OCI-LY3 (cell line): ENCODE measurements around the gene N4BP2.

ENCODE experiments used
- H2AFZ ChIP-seq: fragments of 200-600, 300-600 bp; shearing (Covaris generic); 2 replicates; pipeline ENCODE4 v1.6.0; 2014; ENCODE audit warnings: antibody characterized with exemption, low read depth, low read length
- H3K27ac ChIP-seq: fragments of 200-600, 300-600 bp; sonication (generic); 2 replicates; pipeline ENCODE4 v1.5.1; 2014; ENCODE audit warnings: mild to moderate bottlenecking, low read length, moderate library complexity, mixed read lengths
- H3K27me3 ChIP-seq: fragments of 200-600, 300-600 bp; sonication (generic); 2 replicates; pipeline ENCODE4 v1.6.1; 2014; ENCODE audit warnings: low read depth, low read length, mixed read lengths
- H3K36me3 ChIP-seq: fragments of 200-600, 300-600 bp; sonication (generic); replicated peaks from 2 replicates; pipeline ENCODE3; 2014; ENCODE audit warnings: low read depth, low read length, mixed read lengths
- H3K4me1 ChIP-seq: fragments of 300-600, 200-600 bp; sonication (generic); 2 replicates; pipeline ENCODE4 v1.6.1; 2014; ENCODE audit warnings: low read length, mixed read lengths
- H3K4me2 ChIP-seq: fragments of 200-600, 300-600 bp; sonication (generic); 2 replicates; pipeline ENCODE4 v1.6.1; 2014; ENCODE audit warnings: low read length, mixed read lengths
- H3K4me3 ChIP-seq: fragments of 300-600, 200-600 bp; sonication (generic); 2 replicates; pipeline ENCODE4 v1.5.1; 2014; ENCODE audit warnings: antibody characterized with exemption, mild to moderate bottlenecking, low read length, moderate library complexity
- H3K79me2 ChIP-seq: fragments of 300-600, 200-600 bp; shearing (Covaris generic); 2 replicates; pipeline ENCODE4 v1.6.1; 2014; ENCODE audit warnings: mild to moderate bottlenecking, low read length, mixed read lengths
- H3K9ac ChIP-seq: fragments of 300-600, 200-600 bp; shearing (Covaris generic); 2 replicates; pipeline ENCODE4 v1.6.0; 2014; ENCODE audit warnings: mild to moderate bottlenecking, low read length, moderate library complexity
- H3K9me3 ChIP-seq: fragments of 200-600, 300-600 bp; shearing (Covaris generic); 2 replicates; pipeline ENCODE4 v1.6.1; 2014; ENCODE audit warnings: low read length, mixed read lengths; ENCODE audit not compliant: insufficient read depth
- H4K20me1 ChIP-seq: fragments of 200-600, 300-600 bp; sonication (generic); 2 replicates; pipeline ENCODE4 v1.6.1; 2016; ENCODE audit warnings: low read length, mixed read lengths; ENCODE audit not compliant: insufficient read depth
- EZH2phosphoT487 ChIP-seq: fragments of 200-600 bp; shearing (Covaris generic); IDR thresholded peaks from 2 replicates; pipeline ENCODE4 v1.6.1; 2018; ENCODE audit warnings: antibody characterized with exemption, mixed run types, low read depth
- TF ChIP-seq, protein P1 (sequence below): fragments of 200-600, 300-600 bp; sonication (generic); IDR thresholded peaks from 2 replicates; pipeline ENCODE4 v1.5.1; 2014; ENCODE audit warnings: antibody characterized with exemption, low read length, low read depth

N4BP2 gene

DNA sequence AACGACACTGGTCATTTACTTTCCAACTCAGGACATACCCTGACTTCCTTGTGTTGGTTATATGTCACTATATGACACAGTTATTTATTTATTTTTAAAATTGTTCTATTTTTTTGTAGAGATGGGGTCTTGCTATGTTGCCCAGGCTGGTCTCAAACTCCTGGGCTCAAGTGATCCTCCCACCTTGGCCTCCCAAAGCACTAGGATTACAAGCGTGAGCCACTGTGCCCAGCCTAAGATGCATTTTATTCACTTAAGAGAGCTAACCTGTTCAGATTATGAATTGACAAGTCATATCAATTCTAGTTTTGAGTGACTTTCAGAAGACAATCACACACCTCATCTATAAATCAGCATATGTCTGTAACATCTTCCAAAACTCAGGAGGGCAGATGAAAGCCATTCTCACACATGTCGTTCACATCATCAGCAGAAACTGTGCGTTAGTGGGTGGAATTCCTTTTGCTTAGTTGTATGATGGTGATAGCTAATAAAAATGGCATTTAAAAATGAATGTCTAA is 130.8 kb downstream of the N4BP2 start:
- peak overlapping the region; percentile 96 for H3K27ac ChIP-seq
- H3K4me3 ChIP-seq = no peak overlapping the region
- H3K27me3 ChIP-seq = no peaks in the 10 kb centered on the region
- no peaks in the 10 kb centered on the region for H4K20me1 ChIP-seq
- H3K9me3 ChIP-seq = no peaks in the 10 kb centered on the region
- TF ChIP-seq, protein P1, sequence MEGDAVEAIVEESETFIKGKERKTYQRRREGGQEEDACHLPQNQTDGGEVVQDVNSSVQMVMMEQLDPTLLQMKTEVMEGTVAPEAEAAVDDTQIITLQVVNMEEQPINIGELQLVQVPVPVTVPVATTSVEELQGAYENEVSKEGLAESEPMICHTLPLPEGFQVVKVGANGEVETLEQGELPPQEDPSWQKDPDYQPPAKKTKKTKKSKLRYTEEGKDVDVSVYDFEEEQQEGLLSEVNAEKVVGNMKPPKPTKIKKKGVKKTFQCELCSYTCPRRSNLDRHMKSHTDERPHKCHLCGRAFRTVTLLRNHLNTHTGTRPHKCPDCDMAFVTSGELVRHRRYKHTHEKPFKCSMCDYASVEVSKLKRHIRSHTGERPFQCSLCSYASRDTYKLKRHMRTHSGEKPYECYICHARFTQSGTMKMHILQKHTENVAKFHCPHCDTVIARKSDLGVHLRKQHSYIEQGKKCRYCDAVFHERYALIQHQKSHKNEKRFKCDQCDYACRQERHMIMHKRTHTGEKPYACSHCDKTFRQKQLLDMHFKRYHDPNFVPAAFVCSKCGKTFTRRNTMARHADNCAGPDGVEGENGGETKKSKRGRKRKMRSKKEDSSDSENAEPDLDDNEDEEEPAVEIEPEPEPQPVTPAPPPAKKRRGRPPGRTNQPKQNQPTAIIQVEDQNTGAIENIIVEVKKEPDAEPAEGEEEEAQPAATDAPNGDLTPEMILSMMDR = no peak
- TF ChIP-seq EZH2phosphoT487 = no peak
- peak overlapping the region; percentile 68; the same call in 1 of the 2 replicates for H3K9ac ChIP-seq
- H3K4me2 ChIP-seq = peak overlapping the region; percentile 59
- H2AFZ ChIP-seq = no peak overlapping the region
- H3K79me2 ChIP-seq = peaks cover 57% of the 10 kb centered on the region
- H3K36me3 ChIP-seq = no peaks in the 10 kb centered on the region
- H3K4me1 ChIP-seq = peaks cover 92% of the 10 kb centered on the region

DNA sequence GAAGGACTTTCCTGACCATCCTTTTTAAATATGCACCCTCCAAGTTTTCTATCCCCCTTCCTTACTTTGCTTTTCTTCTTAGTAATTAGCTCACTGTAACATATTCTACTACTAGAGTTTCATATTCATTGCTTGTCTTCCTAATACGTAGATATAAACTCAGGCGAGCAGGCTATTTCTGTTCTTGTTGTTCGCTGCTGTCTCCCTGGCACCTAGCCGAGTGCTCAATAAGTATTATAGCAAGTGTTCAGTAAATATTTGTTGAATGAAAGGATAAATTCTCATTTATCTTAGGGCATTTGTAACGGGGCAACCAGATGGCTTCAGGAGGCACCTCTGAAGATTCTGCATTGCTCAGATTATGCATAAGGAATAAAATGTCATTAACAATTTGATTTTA is 133.4 kb downstream of the N4BP2 start:
- H3K27ac ChIP-seq = peak overlapping the region; percentile 96
- H3K79me2 ChIP-seq = peaks cover 82% of the 10 kb centered on the region

DNA sequence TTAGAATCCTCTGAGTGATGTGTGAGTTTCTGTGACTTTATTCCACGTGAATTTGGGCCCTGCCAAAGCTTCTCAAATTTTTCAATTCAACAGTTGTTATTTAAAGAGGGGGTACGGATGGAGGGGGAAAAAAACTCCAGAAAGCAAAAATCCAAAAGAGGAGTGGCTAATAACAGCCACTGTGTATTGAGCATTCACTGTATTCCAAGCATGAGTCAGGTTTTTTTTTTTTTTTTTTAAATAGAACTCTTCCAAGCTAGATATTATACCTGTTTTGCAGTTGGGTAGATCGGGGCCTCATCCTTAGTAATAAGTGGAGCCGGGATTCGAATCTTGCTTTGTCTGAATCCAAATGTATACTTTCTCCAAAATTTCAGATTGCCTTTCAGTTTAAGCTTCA is 133.8 kb downstream of the N4BP2 start:
- peaks cover 1% of the 10 kb centered on the region for H3K36me3 ChIP-seq
- peak overlapping the region; percentile 95 for H3K4me2 ChIP-seq
- H3K27ac ChIP-seq = peak overlapping the region; percentile 96
- H4K20me1 ChIP-seq = no peaks in the 10 kb centered on the region
- H3K4me1 ChIP-seq = peaks cover 91% of the 10 kb centered on the region
- TF ChIP-seq EZH2phosphoT487 = no peak
- TF ChIP-seq, protein P1 = no peak
- peak overlapping the region; percentile 97 for H3K4me3 ChIP-seq
- no peaks in the 10 kb centered on the region for H3K9me3 ChIP-seq
- 0 out of 2 replicates have a peak overlapping the region, but pooled peaks have one; percentile 0 for H2AFZ ChIP-seq
- peak overlapping the region; percentile 94 for H3K9ac ChIP-seq
- peaks cover 87% of the 10 kb centered on the region for H3K79me2 ChIP-seq
- no peaks in the 10 kb centered on the region for H3K27me3 ChIP-seq

More for the DNA sequence above, 133.4 kb downstream of the N4BP2 start:
- peak overlapping the region; percentile 97 for H3K4me3 ChIP-seq
- peaks cover 91% of the 10 kb centered on the region for H3K4me1 ChIP-seq
- H3K27me3 ChIP-seq = no peaks in the 10 kb centered on the region
- H3K9ac ChIP-seq = peak overlapping the region; percentile 94
- H3K4me2 ChIP-seq = peak overlapping the region; percentile 95
- H4K20me1 ChIP-seq = no peaks in the 10 kb centered on the region
- no peak for TF ChIP-seq EZH2phosphoT487
- TF ChIP-seq, protein P1 = no peak
- no peak overlapping the region for H2AFZ ChIP-seq
- no peaks in the 10 kb centered on the region for H3K36me3 ChIP-seq
- H3K9me3 ChIP-seq = no peaks in the 10 kb centered on the region

DNA sequence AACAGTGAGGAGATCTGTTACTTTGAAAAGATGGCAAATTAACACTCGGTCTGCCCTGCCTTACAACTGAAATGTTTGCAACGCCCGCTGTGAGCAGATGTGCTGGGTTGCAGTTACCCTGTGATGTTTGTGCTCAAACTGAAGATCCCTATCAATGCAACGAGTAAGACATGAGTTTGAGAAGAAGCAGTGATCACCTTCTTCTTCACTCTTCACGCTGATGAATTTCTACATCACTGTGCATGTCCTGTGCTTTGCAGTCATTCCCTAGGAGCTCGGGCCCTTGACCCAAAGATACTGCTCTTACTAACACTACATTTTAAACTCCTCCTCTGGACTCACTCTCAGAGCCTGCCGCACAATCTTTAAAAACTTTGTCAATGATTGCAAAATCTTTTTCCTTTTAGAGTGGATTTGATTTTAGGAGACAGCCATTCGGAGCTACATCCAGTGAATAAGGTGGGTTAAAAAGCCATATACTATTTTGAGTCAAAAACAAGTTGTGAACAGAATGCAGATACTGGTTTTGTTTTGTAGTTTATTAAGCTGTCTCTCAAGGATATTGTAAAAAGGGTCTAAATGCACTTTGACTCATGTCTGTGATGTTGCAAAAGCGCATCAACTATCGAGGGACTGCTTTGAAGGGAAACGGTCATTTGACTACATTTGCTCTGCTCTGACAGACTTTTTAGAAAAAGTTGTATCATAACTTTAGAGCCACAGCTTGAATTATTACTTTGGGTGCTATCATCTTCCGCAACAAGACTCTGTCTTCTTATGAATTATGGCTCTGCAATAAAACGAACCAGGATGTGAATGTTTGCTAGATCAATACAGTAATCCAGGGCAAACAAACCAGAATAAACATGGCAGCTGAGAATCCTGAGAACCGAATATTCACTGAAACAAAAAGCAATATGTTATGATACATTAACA is 134.5 kb downstream of the N4BP2 start:
- Histone ChIP-seq H3K36me3 (peaks cover 7% of the 10 kb centered on the region), H3K4me1 (peaks cover 95% of the 10 kb centered on the region), H3K27ac (peak overlapping the region; percentile 96), H3K4me3 (peak overlapping the region; percentile 97), H3K79me2 (peaks cover 94% of the 10 kb centered on the region), H3K9ac (peak overlapping the region; percentile 94), H3K27me3 (no peaks in the 10 kb centered on the region), H4K20me1 (no peaks in the 10 kb centered on the region), H3K9me3 (no peaks in the 10 kb centered on the region), H2AFZ (peak overlapping the region; percentile 0; the same call in 1 of the 2 replicates), H3K4me2 (peak overlapping the region; percentile 95)
- TF ChIP-seq, protein P1 = no peak
- no peak for TF ChIP-seq EZH2phosphoT487
